SW 1271 (cell line): ENCODE data around the gene KPRP.

Source experiments
- DNase-seq, 2 experiments: peaks; one replicate each; lab custom pipeline; 2025; lab: John Stamatoyannopoulos, UW

The KPRP gene

GRCh38 chr1:152770411-152770810, 12.6 kb downstream of the KPRP start:
- DNase-seq: no peak

GRCh38 chr1:152774875-152775274, 17.1 kb downstream of the KPRP start, which contains the start of gene LCE1F:
TSS of gene LCE1F (plus strand) at chr1:152775140. CDS start at chr1:152776372, 1,232 bp downstream.
- DNase-seq: no peak

- DNase-seq: no peak
These were observed 18.5 kb downstream of the KPRP start for GRCh38 chr1:152776361-152776760.

DNA sequence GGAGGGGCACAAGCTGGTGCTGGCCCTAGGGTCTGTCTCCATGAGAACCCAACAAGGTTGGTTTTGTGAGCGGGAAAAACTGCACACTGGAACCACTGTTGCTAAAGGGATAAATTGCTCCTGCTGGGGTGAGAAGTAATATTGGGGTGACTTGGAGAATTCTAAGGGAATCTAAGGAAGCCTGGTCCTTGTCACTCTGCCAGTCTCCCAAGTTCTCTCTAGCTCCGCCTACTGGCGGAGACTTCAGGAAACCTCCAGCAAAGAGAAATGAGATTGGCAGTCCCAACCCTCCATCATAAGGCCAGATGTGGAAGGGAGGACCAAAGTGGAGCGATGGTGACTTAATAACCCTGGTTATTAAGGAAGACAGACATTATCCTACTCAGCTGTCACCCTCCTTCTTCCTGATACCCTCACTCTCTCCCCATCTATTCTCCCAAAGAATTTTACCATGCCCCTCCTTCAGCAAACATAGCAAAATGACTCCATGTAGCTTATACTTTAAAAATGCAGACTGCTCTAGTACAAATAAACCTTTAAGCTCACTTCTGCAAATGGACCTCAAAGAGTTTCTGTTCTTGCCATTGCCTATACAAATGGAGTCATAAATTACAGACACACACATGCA, 19.8 kb downstream of the KPRP start:
- no peak for DNase-seq

DNA sequence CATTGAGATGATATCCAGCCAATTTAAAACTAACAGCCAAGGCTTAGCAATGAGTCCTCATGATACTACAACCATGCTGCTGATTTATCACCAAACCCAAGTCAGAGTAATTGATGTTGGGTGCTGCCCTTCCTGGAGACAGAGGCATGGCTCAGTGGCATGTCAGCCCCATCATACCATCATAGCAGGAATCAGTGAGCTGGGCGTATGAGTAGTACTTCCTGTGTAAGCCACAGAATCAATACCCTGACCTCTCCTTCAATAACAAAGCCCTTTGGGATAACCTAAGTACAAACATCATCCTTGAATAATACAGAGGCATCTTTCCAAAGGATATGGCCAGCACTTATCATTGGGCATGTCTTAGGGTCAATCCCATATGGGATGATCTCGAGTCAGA, 25.3 kb downstream of the KPRP start:
- DNase-seq: no peak

DNA sequence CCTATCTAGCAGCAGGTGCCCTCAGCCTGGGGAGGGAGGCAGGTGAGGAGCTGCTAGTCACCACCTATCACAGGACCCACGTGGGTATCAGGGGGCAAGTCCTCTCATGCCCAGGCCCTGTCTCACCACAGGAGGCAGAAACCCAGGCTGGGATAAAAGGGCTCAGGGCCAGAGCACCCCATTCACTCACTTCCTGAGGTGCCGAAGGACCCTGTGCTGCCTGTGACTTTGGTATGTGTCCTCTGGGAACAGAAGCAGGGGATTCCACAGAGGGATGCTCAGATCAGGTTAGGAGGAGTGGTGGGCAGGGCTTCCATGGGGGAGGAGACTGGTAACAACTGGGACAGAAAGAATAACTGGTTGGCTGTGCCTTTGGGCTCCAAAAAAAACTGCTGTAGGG, 28.3 kb downstream of the KPRP start, which contains the start of gene LCE1E:
LCE1E (plus strand) TSS at position 181 of the 400 bp plus-strand sequence. CDS start 1,043 bp downstream, outside the sequence.
- no peak for DNase-seq

DNA sequence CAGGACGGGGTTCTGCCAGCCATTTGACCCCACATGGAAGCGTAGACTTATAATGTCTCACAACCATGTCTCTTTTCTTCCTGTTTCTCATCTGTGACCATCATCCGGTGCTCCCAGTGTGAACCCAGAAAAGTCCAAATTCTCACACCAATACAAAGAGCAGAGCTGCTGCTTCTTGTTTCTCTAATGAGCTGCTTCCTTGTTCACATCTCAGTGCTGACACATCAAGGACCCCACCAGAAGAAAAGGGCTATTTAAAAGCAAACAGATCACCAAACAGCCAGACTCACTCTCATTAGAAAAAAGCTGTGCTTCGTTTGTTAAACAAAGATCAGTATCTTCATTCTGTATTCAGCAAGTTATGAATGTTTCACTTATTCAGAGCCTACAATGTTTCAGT, 37.9 kb downstream of the KPRP start:
- no peak for DNase-seq

GRCh38 chr1:152796421-152796820, 38.6 kb downstream of the KPRP start, which contains the start of gene LCE1D:
TSS of gene LCE1D (plus strand) at chr1:152796721. CDS start at chr1:152797795, 1,074 bp downstream.
- DNase-seq: no peak

DNA sequence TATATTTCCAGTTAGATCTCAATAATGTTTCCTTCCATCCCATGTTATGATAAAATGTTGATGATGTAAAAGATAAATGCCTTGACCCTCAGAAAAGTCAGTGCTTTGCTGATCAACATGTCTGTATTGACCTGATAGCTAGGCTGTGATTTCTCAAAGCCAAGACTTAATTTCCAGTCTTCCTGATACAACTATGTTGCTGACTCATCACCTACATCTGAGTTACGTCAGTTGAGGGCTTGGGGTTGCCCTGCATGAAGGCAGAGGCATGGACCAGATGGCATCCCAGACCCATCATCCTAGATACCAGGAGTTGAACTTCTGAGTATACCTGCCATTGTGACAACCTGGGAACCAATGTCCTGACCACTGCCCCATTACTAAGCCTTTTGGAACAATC, 43.5 kb downstream of the KPRP start:
- DNase-seq: no peak

- DNase-seq: no peak
These were observed 48.8 kb downstream of the KPRP start, which contains the start of gene LCE1C for GRCh38 chr1:152806576-152806975. TSS of gene LCE1C (minus strand) at chr1:152806651. CDS start at chr1:152805478, 1,173 bp downstream.

DNA sequence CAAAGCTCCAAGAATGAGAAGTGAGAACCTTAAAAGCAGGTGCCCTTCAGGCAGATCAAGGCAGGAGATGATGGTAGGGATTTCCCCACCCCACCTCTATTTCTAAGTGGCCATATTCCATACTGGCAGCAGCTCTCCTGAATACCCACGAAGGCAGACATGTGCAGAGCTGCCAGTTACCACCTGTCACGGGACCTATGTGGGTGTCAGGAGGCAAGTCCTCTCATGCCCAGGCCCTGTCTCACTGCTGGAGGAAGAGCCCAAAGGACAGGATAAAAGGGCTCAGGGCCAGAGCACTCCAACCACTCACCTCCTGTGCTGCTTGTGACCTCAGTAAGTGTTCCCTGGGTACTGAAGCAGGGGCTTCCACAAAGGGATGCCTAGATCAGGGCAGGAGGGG, 53.2 kb downstream of the KPRP start:
- DNase-seq: no peak
